GM12878 (cell line): Measurements from ENCODE around the gene TRPM8. TPM values are rescaled to one million over a fixed set of nuclear protein-coding genes. Genes with fewer than 3 reads are reported as not detected.

Source experiments
- ATAC-seq: fragments of 200-7000 bp; cut with Tn5 transposase; 3 replicates; pipeline ENCODE4 v1.9.1; 2020; ENCODE audit warnings: mild to moderate bottlenecking, moderate library complexity
- BruUV-seq: library from RNA; stranded (reverse); fragments of 400-500 nt; replicated peaks from 2 replicates; lab custom pipeline; 2021; lab: Mats Ljungman, UMichigan
- CTCF ChIA-PET: fragments of 300-600 bp; sonication (Branson Sonifier 250); formaldehyde crosslinking; extraction: SDS; loops from one replicate; lab custom pipeline; 2021; ENCODE audit warnings: inconsistent platforms; lab: Yijun Ruan, JAX
- POLR2A ChIA-PET: fragments of 350-600 bp; formaldehyde crosslinking; extraction: SDS; loops from one replicate; lab custom pipeline; 2021; ENCODE audit warnings: inconsistent platforms; lab: Charles Lee
- RAD21 ChIA-PET: fragments of 300-600 bp; sonication (Branson Sonifier 250); formaldehyde crosslinking; loops from one replicate; lab custom pipeline; 2023; ENCODE audit warnings: antibody characterized with exemption; ENCODE audit not compliant: unreplicated experiment; lab: Charles Lee
- SMC1A ChIA-PET: fragments of 300-600 bp; sonication (Branson Sonifier 250); formaldehyde crosslinking; loops from one replicate; lab custom pipeline; 2023; ENCODE audit not compliant: unreplicated experiment, uncharacterized antibody; lab: Charles Lee
- DNase-seq: peaks from one replicate; pipeline ENCODE4 v3.0.0-alpha.2; 2011; ENCODE audit warnings: low read depth, low spot score
- FAIRE-seq: peaks from 3 replicates; lab custom pipeline; 2011; peaks lifted over from hg19 to GRCh38; lab: Jason Lieb, UNC
- H2AFZ ChIP-seq: 2 replicates; pipeline ENCODE4 v1.6.0; 2011; ENCODE audit warnings: low read depth, low read length, control low read depth; ENCODE audit not compliant: control insufficient read depth
- H3K27ac ChIP-seq: 2 replicates; pipeline ENCODE4 v1.5.1; 2011; ENCODE audit warnings: control low read depth; ENCODE audit not compliant: control insufficient read depth, insufficient read depth
- H3K27me3 ChIP-seq, 2 experiments: replicated peaks in 1 of 2; 2 replicates each; pipeline versions ENCODE4 v1.6.0 to v1.6.1; 2011; ENCODE audit warnings: low read length in 1 of 2; ENCODE audit not compliant: control insufficient read depth in 2 of 2, insufficient read depth in 2 of 2
- H3K36me3 ChIP-seq, 2 experiments: 2 replicates each; pipeline ENCODE4 v1.5.1; 2011; ENCODE audit warnings: low read length in 1 of 2; ENCODE audit not compliant: control insufficient read depth in 2 of 2, insufficient read depth in 2 of 2
- H3K4me1 ChIP-seq: 2 replicates; pipeline ENCODE4 v1.6.1; 2011; ENCODE audit warnings: mild to moderate bottlenecking, low read length, moderate library complexity, mixed read lengths; ENCODE audit not compliant: control insufficient read depth, insufficient read depth
- H3K4me2 ChIP-seq: 2 replicates; pipeline ENCODE4 v1.6.0; 2011; ENCODE audit warnings: control low read depth; ENCODE audit not compliant: control insufficient read depth, insufficient read depth
- H3K4me3 ChIP-seq: fragments of 200-600 bp; sonication (generic); 2 replicates; pipeline ENCODE4 v1.5.1; 2016
- H3K79me2 ChIP-seq: 2 replicates; pipeline ENCODE4 v1.6.0; 2011; ENCODE audit warnings: low read length; ENCODE audit not compliant: control insufficient read depth, insufficient read depth
- H3K9ac ChIP-seq: 2 replicates; pipeline ENCODE4 v1.8.0; 2011; ENCODE audit warnings: low read length, control low read depth, mixed read lengths; ENCODE audit not compliant: control insufficient read depth, insufficient read depth
- H3K9me3 ChIP-seq: replicated peaks from 3 replicates; pipeline ENCODE4 v1.5.1; 2011; ENCODE audit warnings: mild to moderate bottlenecking, low read length; ENCODE audit not compliant: control insufficient read depth, insufficient read depth
- H4K20me1 ChIP-seq: 2 replicates; pipeline ENCODE4 v1.6.0; 2011; ENCODE audit not compliant: control insufficient read depth, insufficient read depth
- IKZF1 ChIP-seq: fragments of 450-650 bp; conservative IDR thresholded peaks from 2 replicates; pipeline ENCODE4 v1.6.1; 2017; ENCODE audit warnings: antibody characterized with exemption, mild to moderate bottlenecking
- RFX5 ChIP-seq: IDR thresholded peaks from 2 replicates; pipeline ENCODE4 v1.6.1; 2011; ENCODE audit warnings: low read depth, low read length, improper control_type of control experiment
- SP1 ChIP-seq: IDR thresholded peaks from one replicate; pipeline ENCODE4 v1.6.1; 2011; ENCODE audit warnings: low read depth, low read length
- WGBS: methylation state at CpG from one replicate; pipeline ENCODE4 v1.1.6; 2016; ENCODE audit warnings: low lambda C conversion rate; ENCODE audit not compliant: insufficient replicate concordance, insufficient coverage; ENCODE audit errors: missing lambda C conversion rate; 5-methylcytosine and 5-hydroxymethylcytosine counted together
- in situ Hi-C: fragments of 300-500 bp; cut with MboI; formaldehyde crosslinking; loops from 9 replicates; pipeline ENCODE4 v1.14.3; 2018; ENCODE audit warnings: mixed read lengths
- intact Hi-C: fragments of 100-400 bp; cut with micrococcal nuclease; formaldehyde crosslinking; loops from one replicate; pipeline ENCODE4 v1.14.2; 2022; ENCODE audit not compliant: unreplicated experiment
- polyA plus RNA-seq, 11 experiments: library from polyadenylated mRNA; depleted of rRNA in 4 of 11; unstranded in 6 of 11; stranded (reverse) in 5 of 11; fragments of >200 nt; fragmentation: Nextera tagmentation in 4 of 11; fragmentation: Illumina TruSeq in 1 of 11; extraction: Ambion mirVana in 4 of 11; extraction: Trizol in 1 of 11; gene quantifications; 1 replicate in 1 of 11; 2 replicates in 10 of 11; pipeline versions ENCODE4 v1.2.1 to v1.2.3, GENCODE V29; 2011 to 2016; ENCODE audit warnings: inconsistent platforms in 2 of 11, missing spikeins in 2 of 11, low read depth in 1 of 11
- total RNA-seq, 4 experiments: library from RNA; depleted of rRNA in 3 of 4; stranded (reverse); fragments of >200 nt in 3 of 4; fragmentation: Illumina TruSeq in 1 of 4; extraction: Trizol in 1 of 4; gene quantifications; 2 replicates each; pipeline versions ENCODE4 v1.2.1 to v1.2.3, GENCODE V29; 2013 to 2021
- TF ChIP-seq, protein P1 (sequence below), 3 experiments: IDR thresholded peaks in 2 of 3; conservative IDR thresholded peaks in 1 of 3; 2 replicates each; pipeline ENCODE4 v1.5.1; 2011; ENCODE audit warnings: low read depth in 3 of 3, low read length in 3 of 3, mild to moderate bottlenecking in 3 of 3, control low read depth in 2 of 3, moderate library complexity in 2 of 3, inconsistent platforms in 1 of 3, mixed read lengths in 1 of 3; ENCODE audit not compliant: control insufficient read depth in 2 of 3, insufficient read depth in 1 of 3; ENCODE audit errors: extremely low read depth in 1 of 3

TRPM8 gene
- total and polyA plus RNA-seq, 10 of the 15 experiments (the other 5 are each of a cell fraction or from before 2014, with no cell fraction given): 3.9 TPM; not detected in 9

DNA sequence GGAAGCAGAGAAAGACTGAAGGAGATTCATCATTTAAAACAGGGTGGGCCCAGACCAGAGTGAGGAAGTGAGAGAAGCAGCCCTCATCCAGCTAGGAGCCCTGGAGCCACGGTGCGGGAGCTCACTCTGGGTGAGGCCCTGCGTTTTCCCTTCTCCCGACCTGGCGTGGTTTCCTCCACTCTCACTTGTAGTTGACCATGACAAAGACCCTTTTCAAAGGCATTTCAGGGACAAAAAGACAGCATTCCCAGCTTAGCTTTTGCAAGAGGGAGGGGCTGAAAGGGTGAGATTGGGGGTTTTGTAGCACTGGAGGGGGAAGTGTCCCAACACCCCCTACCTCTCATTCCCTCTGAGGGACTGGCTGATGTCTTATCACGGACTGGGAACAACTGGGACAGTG, 56.6 kb downstream of the TRPM8 start (continued):
- no peak for TF ChIP-seq RFX5
- TF ChIP-seq, protein P1, sequence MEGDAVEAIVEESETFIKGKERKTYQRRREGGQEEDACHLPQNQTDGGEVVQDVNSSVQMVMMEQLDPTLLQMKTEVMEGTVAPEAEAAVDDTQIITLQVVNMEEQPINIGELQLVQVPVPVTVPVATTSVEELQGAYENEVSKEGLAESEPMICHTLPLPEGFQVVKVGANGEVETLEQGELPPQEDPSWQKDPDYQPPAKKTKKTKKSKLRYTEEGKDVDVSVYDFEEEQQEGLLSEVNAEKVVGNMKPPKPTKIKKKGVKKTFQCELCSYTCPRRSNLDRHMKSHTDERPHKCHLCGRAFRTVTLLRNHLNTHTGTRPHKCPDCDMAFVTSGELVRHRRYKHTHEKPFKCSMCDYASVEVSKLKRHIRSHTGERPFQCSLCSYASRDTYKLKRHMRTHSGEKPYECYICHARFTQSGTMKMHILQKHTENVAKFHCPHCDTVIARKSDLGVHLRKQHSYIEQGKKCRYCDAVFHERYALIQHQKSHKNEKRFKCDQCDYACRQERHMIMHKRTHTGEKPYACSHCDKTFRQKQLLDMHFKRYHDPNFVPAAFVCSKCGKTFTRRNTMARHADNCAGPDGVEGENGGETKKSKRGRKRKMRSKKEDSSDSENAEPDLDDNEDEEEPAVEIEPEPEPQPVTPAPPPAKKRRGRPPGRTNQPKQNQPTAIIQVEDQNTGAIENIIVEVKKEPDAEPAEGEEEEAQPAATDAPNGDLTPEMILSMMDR (IDR thresholded peaks at IDR 0.05 in 2 of 3, conservative IDR thresholded peaks at IDR 0.05 in 1 of 3; ENCODE audit: control insufficient read depth in 2 of 3, extremely low read depth in 1 of 3, insufficient read depth in 1 of 3, low read depth in 3 of 3, low read length in 3 of 3): no peak

DNA sequence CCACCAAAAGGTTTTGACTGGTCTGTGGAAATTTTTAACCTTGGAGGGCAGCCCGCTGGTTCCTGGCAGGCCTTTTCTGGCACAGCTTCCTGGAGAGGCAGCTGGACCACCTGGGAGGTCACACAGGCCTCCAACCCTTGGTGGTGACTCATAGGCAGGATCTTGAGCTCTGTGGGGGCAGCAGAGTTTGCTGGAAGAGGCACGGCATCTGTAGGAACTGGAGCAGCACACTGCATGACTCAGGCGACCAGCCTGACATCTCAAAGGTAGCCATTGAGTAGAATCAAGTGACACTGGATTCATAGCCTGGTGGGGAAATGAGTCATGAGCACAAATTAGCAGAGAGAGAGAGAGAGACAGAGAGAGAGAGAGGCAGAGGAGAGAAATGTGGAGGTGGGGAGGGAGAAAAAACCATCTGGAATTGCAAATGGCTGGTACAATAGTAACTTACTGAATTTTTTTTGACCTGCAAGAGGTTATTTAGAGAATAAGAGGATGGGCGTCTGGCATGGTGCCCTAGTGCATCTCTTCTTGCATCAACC, 57.4 kb downstream of the TRPM8 start:
- no peak overlapping the region for H2AFZ ChIP-seq
- H3K9ac ChIP-seq: no peak overlapping the region
- H3K27me3 ChIP-seq: no peaks in the 10 kb centered on the region; a peak in 1 of 4 replicates
- H3K27ac ChIP-seq: no peak overlapping the region
- H3K79me2 ChIP-seq: no peaks in the 10 kb centered on the region
- no peaks in the 10 kb centered on the region for H3K4me1 ChIP-seq
- no peaks in the 10 kb centered on the region for H3K9me3 ChIP-seq
- BruUV-seq: no TSS peak
- TF ChIP-seq IKZF1: peak; percentile 11; the same call in 1 of the 2 replicates
- TF ChIP-seq SP1: no peak
- ChIA-PET SMC1A (interaction anchor here (1.6 kb wide), 1 partner anchor 571 kb away, joined by 5 read pairs; no protein-coding TSS in a partner anchor), POLR2A (no interaction called here), CTCF (interaction anchor here (1.6 kb wide), 1 partner anchor 571 kb away, joined by 8 read pairs; no protein-coding TSS in a partner anchor), RAD21 (interaction anchor here (1.5 kb wide), 1 partner anchor 161 kb away, joined by 3 read pairs; no protein-coding TSS in a partner anchor)
- ATAC-seq (peak; percentile 29; the same call in 2 of the 3 replicates), FAIRE-seq (no peak), DNase-seq (no peak)
- WGBS: 12% methylated on average over 4 of the region's 4 CpGs
- H4K20me1 ChIP-seq: peaks cover 4% of the 10 kb centered on the region; the same call in 1 of the 2 replicates
- H3K4me3 ChIP-seq: no peak overlapping the region
- in situ Hi-C loops: loop anchor here (25.0 kb wide), 1 partner anchor 563 kb away; no protein-coding TSS in a partner anchor
- no peaks in the 10 kb centered on the region for H3K36me3 ChIP-seq
- intact Hi-C loops: no loop called here
- H3K4me2 ChIP-seq: no peak overlapping the region
